CD14-positive monocyte (primary cell): ENCODE measurements around the gene MYO15B. TPM values are rescaled to one million over a fixed set of nuclear protein-coding genes. Genes with fewer than 3 reads are reported as not detected.

Source experiments
- DNase-seq, 3 donors: peaks; one replicate each; pipeline ENCODE4 v3.0.0-alpha.2; 2011 to 2022
- H2AFZ ChIP-seq: 2 replicates; pipeline ENCODE4 v1.6.0; 2012; ENCODE audit warnings: mild to moderate bottlenecking, low read depth, low read length, inconsistent platforms; ENCODE audit not compliant: insufficient read depth, poor library complexity, severe bottlenecking
- H3K27ac ChIP-seq, 2 donors: 1 replicate in 1 of 2; 2 replicates in 1 of 2; pipeline ENCODE4 v1.5.1; 2012 to 2013; ENCODE audit warnings: low read length in 2 of 2, control low read depth in 1 of 2, inconsistent platforms in 1 of 2, low read depth in 1 of 2, mild to moderate bottlenecking in 1 of 2
- H3K27me3 ChIP-seq, 2 donors: one replicate each; pipeline versions ENCODE4 v1.6.0 to v1.6.1; 2011 to 2013; ENCODE audit warnings: low read length in 2 of 2; ENCODE audit not compliant: control insufficient read depth in 2 of 2, insufficient read depth in 2 of 2
- H3K36me3 ChIP-seq, 2 donors: replicated peaks in 1 of 2; 1 replicate in 1 of 2; 2 replicates in 1 of 2; pipeline versions ENCODE4 v1.5.1 to v1.6.1; 2012 to 2013; ENCODE audit warnings: low read length in 2 of 2, control low read depth in 1 of 2, inconsistent platforms in 1 of 2, mild to moderate bottlenecking in 1 of 2; ENCODE audit not compliant: insufficient read depth in 2 of 2, control insufficient read depth in 1 of 2
- H3K4me1 ChIP-seq, 2 donors: 1 replicate in 1 of 2; 2 replicates in 1 of 2; pipeline versions ENCODE4 v1.5.1 to v1.6.1; 2012 to 2013; ENCODE audit warnings: low read length in 2 of 2, control low read depth in 1 of 2, inconsistent platforms in 1 of 2, mild to moderate bottlenecking in 1 of 2, moderate library complexity in 1 of 2; ENCODE audit not compliant: insufficient read depth in 2 of 2, control insufficient read depth in 1 of 2
- H3K4me2 ChIP-seq: replicated peaks from 2 replicates; pipeline ENCODE3; 2012; ENCODE audit warnings: low read length, moderate library complexity, mild to moderate bottlenecking; ENCODE audit not compliant: poor library complexity, severe bottlenecking; ENCODE audit errors: extremely low read depth
- H3K4me3 ChIP-seq, 3 experiments: fragments of 200-600 bp in 1 of 3; sonication (generic) in 1 of 3; replicated peaks in 1 of 3; 1 replicate in 2 of 3; 2 replicates in 1 of 3; pipeline ENCODE4 v1.5.1; 2011 to 2013; ENCODE audit warnings: low read length in 3 of 3, mild to moderate bottlenecking in 3 of 3, control low read depth in 2 of 3, low read depth in 2 of 3, inconsistent platforms in 1 of 3, moderate library complexity in 1 of 3
- H3K79me2 ChIP-seq: 2 replicates; pipeline ENCODE4 v1.6.0; 2012; ENCODE audit warnings: mild to moderate bottlenecking, control low read depth, inconsistent platforms, low read length, moderate library complexity; ENCODE audit not compliant: insufficient read depth
- H3K9ac ChIP-seq: 2 replicates; pipeline ENCODE4 v1.6.0; 2017; ENCODE audit warnings: low read length, mild to moderate bottlenecking; ENCODE audit not compliant: insufficient read depth, poor library complexity, severe bottlenecking
- H3K9me3 ChIP-seq, 2 donors: replicated peaks in 1 of 2; 1 replicate in 1 of 2; 2 replicates in 1 of 2; pipeline versions ENCODE4 v1.5.1 to v1.6.1; 2012 to 2013; ENCODE audit warnings: low read length in 2 of 2, control low read depth in 1 of 2; ENCODE audit not compliant: control insufficient read depth in 1 of 2, insufficient read depth in 1 of 2
- H4K20me1 ChIP-seq: 2 replicates; pipeline ENCODE4 v1.6.0; 2012; ENCODE audit warnings: mild to moderate bottlenecking, low read length, control low read depth, moderate library complexity; ENCODE audit not compliant: insufficient read depth
- H3K27ac Mint-ChIP-seq, 7 donors: one replicate each; pipeline ENCODE4 v1.8.0; 2020; ENCODE audit warnings: mild to moderate bottlenecking in 7 of 7, mixed read lengths in 7 of 7, moderate library complexity in 6 of 7, inconsistent platforms in 2 of 7
- H3K27me3 Mint-ChIP-seq, 3 donors: one replicate each; pipeline ENCODE4 v1.8.0; 2021 to 2022; ENCODE audit warnings: low read depth in 3 of 3, mild to moderate bottlenecking in 3 of 3, mixed read lengths in 3 of 3, moderate library complexity in 3 of 3, inconsistent platforms in 1 of 3
- H3K36me3 Mint-ChIP-seq, 2 donors: one replicate each; pipeline ENCODE4 v1.8.0; 2020; ENCODE audit warnings: mixed read lengths in 2 of 2, inconsistent platforms in 1 of 2, mild to moderate bottlenecking in 1 of 2
- H3K4me1 Mint-ChIP-seq: one replicate; pipeline ENCODE4 v1.8.0; 2020; ENCODE audit warnings: mild to moderate bottlenecking, mixed read lengths
- H3K4me3 Mint-ChIP-seq, 2 donors: one replicate each; pipeline ENCODE4 v1.8.0; 2020; ENCODE audit warnings: mild to moderate bottlenecking in 2 of 2, mixed read lengths in 2 of 2, moderate library complexity in 1 of 2
- H3K9me3 Mint-ChIP-seq, 7 donors: one replicate each; pipeline ENCODE4 v1.8.0; 2020 to 2022; ENCODE audit warnings: mixed read lengths in 7 of 7, mild to moderate bottlenecking in 6 of 7, moderate library complexity in 6 of 7, inconsistent platforms in 2 of 7
- CTCF ChIP-seq: fragments of 200-600 bp; IDR thresholded peaks from one replicate; pipeline ENCODE4 v1.8.0; 2022; ENCODE audit warnings: antibody characterized with exemption, mild to moderate bottlenecking
- WGBS: methylation state at CpG from one replicate; pipeline ENCODE4 v1.1.5; 2013; ENCODE audit warnings: missing lambda C conversion rate; ENCODE audit not compliant: insufficient coverage; 5-methylcytosine and 5-hydroxymethylcytosine counted together
- intact Hi-C, 2 donors: fragments of 100-400 bp; cut with micrococcal nuclease; formaldehyde crosslinking; loops; one replicate each; pipeline versions ENCODE4 v1.15.0 to v1.15.1; 2023
- polyA plus RNA-seq, 3 donors: library from polyadenylated mRNA; depleted of rRNA in 1 of 3; unstranded in 2 of 3; stranded (reverse) in 1 of 3; fragments of 300-500 nt in 2 of 3; fragments of >200 nt in 1 of 3; fragmentation: Illumina TruSeq in 2 of 3; gene quantifications; 1 replicate in 2 of 3; 2 replicates in 1 of 3; pipeline ENCODE4 v1.2.3, GENCODE V29; 2012 to 2021

Gene MYO15B
- polyA plus RNA-seq, 3 donors, result 0.17 to 596 (median 0.62) TPM

DNA sequence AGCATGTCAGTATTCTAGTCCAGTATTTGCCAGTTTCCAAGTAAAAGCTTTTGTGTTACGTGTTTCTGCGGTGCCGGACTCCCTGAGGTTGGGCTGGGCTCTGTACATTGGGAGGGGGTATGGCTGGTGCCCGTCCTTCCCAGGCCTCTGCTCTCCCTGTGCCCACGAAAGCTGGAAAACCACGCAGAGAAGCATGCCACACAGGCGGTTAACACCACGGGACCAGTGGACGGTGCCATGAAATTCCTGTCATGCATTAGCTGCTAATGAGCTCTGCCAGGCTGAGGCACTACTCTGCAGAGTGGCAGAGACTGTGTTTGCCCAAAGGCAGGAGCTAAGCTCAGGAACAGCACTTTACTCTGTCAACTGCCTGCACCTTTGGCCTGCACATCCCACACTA, 53.7 kb downstream of the MYO15B start:
- Histone ChIP-seq H3K4me2 (no peak overlapping the region), H3K27ac (no peak overlapping the region), H3K9me3 (no peaks in the 10 kb centered on the region), H3K4me1 (peaks cover 10 to 15% of the 10 kb centered on the region in 2 donors), H3K27me3 (no peaks in the 10 kb centered on the region), H3K36me3 (peaks cover 14 to 44% of the 10 kb centered on the region in 2 donors), H2AFZ (no peak overlapping the region), H4K20me1 (no peaks in the 10 kb centered on the region), H3K79me2 (no peaks in the 10 kb centered on the region), H3K9ac (no peak overlapping the region), H3K4me3 (no peak overlapping the region)
- H3K36me3 Mint-ChIP-seq, result peaks cover 22 to 48% of the 10 kb centered on the region in 2 donors
- DNase-seq, result no peak
- peaks cover 0 to 2% (median 0%) of the 10 kb centered on the region in 3 donors for H3K27me3 Mint-ChIP-seq
- no peak for TF ChIP-seq CTCF
- no peaks in the 10 kb centered on the region for H3K9me3 Mint-ChIP-seq
- no peak overlapping the region for H3K27ac Mint-ChIP-seq
- intact Hi-C loops, result no loop called here
- H3K4me3 Mint-ChIP-seq, result no peak overlapping the region
- H3K4me1 Mint-ChIP-seq, result peaks cover 17% of the 10 kb centered on the region
- WGBS, result 96% methylated on average over 9 of the region's 9 CpGs

DNA sequence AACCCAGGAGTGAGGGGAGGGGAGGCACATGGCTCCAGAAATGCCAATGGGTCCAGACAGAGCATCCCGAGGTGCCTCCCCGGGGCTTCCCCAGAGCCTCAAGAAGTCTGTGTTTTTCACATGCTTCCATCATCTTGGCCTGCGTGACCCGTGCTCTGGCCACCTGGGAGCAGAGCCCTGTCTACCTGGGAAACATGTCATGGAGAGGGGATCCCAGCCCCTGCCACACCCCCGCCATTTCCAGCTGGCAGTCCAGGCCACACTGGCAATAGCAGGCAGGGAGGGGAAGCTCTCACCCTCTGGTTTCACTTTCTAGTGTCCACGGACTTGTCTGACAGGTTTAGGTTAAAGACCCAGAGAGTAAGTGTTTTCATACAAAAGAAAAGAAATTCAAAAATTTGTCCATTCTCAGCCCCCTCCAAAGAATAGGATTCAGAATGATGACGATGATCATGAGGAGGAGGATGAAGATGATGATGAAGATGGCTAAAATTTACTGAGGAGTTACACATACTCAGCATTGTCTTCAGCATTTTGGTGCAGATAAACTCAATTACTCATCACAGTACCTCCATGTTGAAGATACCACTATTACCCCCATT, 54.7 kb downstream of the MYO15B start:
- Histone ChIP-seq H3K27ac (peak overlapping the region in 1 of 2 donors; percentile 46), H3K4me2 (no peak overlapping the region)

More for the DNA sequence above, 54.7 kb downstream of the MYO15B start:
- no peak overlapping the region for H3K4me3 Mint-ChIP-seq
- no peaks in the 10 kb centered on the region for H4K20me1 ChIP-seq
- no peak overlapping the region for H3K9ac ChIP-seq
- 97% methylated on average over 4 of the region's 7 CpGs for WGBS
- peaks cover 22% of the 10 kb centered on the region for H3K4me1 Mint-ChIP-seq
- H3K4me3 ChIP-seq, result no peak overlapping the region
- H3K9me3 ChIP-seq, result no peaks in the 10 kb centered on the region
- intact Hi-C loops, result no loop called here
- H3K36me3 Mint-ChIP-seq, result peaks cover 22 to 48% of the 10 kb centered on the region in 2 donors
- no peaks in the 10 kb centered on the region for H3K79me2 ChIP-seq
- H3K9me3 Mint-ChIP-seq, result no peaks in the 10 kb centered on the region
- DNase-seq, result no peak
- H3K27ac Mint-ChIP-seq, result peak overlapping the region in 4 of 7 donors; percentile 22 to 64 (median 44)
- no peak overlapping the region for H2AFZ ChIP-seq
- TF ChIP-seq CTCF, result no peak
- H3K27me3 ChIP-seq, result no peaks in the 10 kb centered on the region
- H3K36me3 ChIP-seq, result peaks cover 14 to 41% of the 10 kb centered on the region in 2 donors
- H3K27me3 Mint-ChIP-seq, result peaks cover 0 to 2% (median 0%) of the 10 kb centered on the region in 3 donors
- peaks cover 12 to 19% of the 10 kb centered on the region in 2 donors for H3K4me1 ChIP-seq
